ENCODE data around the gene PTPRG.

GRCh38 chr3:61796088-61796680 lies 234.8 kb downstream of the PTPRG start:
- TF ChIP-seq POLR2A (IDR thresholded peaks at IDR 0.05; ENCODE audit: low read length) (no peak), GATA1 (IDR thresholded peaks at IDR 0.05; ENCODE audit: low read depth, low read length) (no peak)
